Naive thymus-derived CD4-positive, alpha-beta T cell (primary cell): Measurements from ENCODE around the gene DLK1. TPM values are rescaled to one million over a fixed set of nuclear protein-coding genes. Genes with fewer than 3 reads are reported as not detected.

Experiments used
- ATAC-seq: fragments of 150-1000 bp; cut with Tn5 transposase; 2 replicates; pipeline ENCODE4 v1.10.0; 2021; ENCODE audit warnings: mild to moderate bottlenecking, moderate library complexity
- CTCF ChIA-PET: fragments of 350-600 bp; sonication (Branson Sonifier 250); formaldehyde crosslinking; loops from one replicate; lab custom pipeline; 2021; ENCODE audit warnings: antibody characterized with exemption; lab: Charles Lee
- POLR2A ChIA-PET: fragments of 350-600 bp; sonication (Branson Sonifier 250); formaldehyde crosslinking; loops from one replicate; lab custom pipeline; 2021; ENCODE audit warnings: antibody characterized with exemption, inconsistent platforms; lab: Charles Lee
- DNase-seq, 9 donors: peaks; one replicate each; pipeline versions ENCODE4 v3.0.0 to v3.0.0-alpha.2; 2020 to 2022; ENCODE audit warnings: mixed read lengths in 1 of 9
- H3K27ac ChIP-seq: one replicate; pipeline ENCODE4 v1.7.0; 2013; ENCODE audit warnings: mild to moderate bottlenecking, low read depth, low read length, moderate library complexity
- H3K27me3 ChIP-seq, 2 donors: one replicate each; pipeline ENCODE4 v1.7.0; 2013; ENCODE audit warnings: low read length in 2 of 2, mild to moderate bottlenecking in 2 of 2, moderate library complexity in 2 of 2; ENCODE audit not compliant: control insufficient read depth in 2 of 2, insufficient read depth in 2 of 2
- H3K36me3 ChIP-seq, 3 experiments: 1 replicate in 2 of 3; 2 replicates in 1 of 3; pipeline ENCODE4 v1.7.0; 2013; ENCODE audit warnings: low read length in 3 of 3, mild to moderate bottlenecking in 3 of 3, moderate library complexity in 1 of 3; ENCODE audit not compliant: insufficient read depth in 3 of 3, control insufficient read depth in 2 of 3
- H3K4me1 ChIP-seq, 2 donors: one replicate each; pipeline ENCODE4 v1.7.0; 2013; ENCODE audit warnings: low read length in 2 of 2, mild to moderate bottlenecking in 2 of 2, moderate library complexity in 1 of 2; ENCODE audit not compliant: control insufficient read depth in 2 of 2, insufficient read depth in 2 of 2
- H3K4me3 ChIP-seq: 2 replicates; pipeline ENCODE4 v1.7.0; 2013; ENCODE audit warnings: mild to moderate bottlenecking, low read length
- H3K9me3 ChIP-seq, 3 experiments: 1 replicate in 2 of 3; 2 replicates in 1 of 3; pipeline ENCODE4 v1.7.0; 2013; ENCODE audit warnings: low read length in 3 of 3; ENCODE audit not compliant: control insufficient read depth in 2 of 3
- H3K27ac Mint-ChIP-seq, 9 donors: one replicate each; pipeline ENCODE4 v1.8.0; 2020 to 2022; ENCODE audit warnings: mixed read lengths in 9 of 9, mild to moderate bottlenecking in 8 of 9, moderate library complexity in 5 of 9, inconsistent platforms in 2 of 9
- H3K27me3 Mint-ChIP-seq, 5 donors: one replicate each; pipeline ENCODE4 v1.8.0; 2021 to 2022; ENCODE audit warnings: mixed read lengths in 5 of 5, mild to moderate bottlenecking in 1 of 5
- H3K36me3 Mint-ChIP-seq, 5 donors: one replicate each; pipeline ENCODE4 v1.8.0; 2020 to 2022; ENCODE audit warnings: mixed read lengths in 5 of 5, mild to moderate bottlenecking in 3 of 5, inconsistent platforms in 1 of 5
- H3K4me1 Mint-ChIP-seq, 7 donors: one replicate each; pipeline ENCODE4 v1.8.0; 2020 to 2022; ENCODE audit warnings: mixed read lengths in 7 of 7, mild to moderate bottlenecking in 3 of 7, inconsistent platforms in 1 of 7
- H3K4me3 Mint-ChIP-seq, 10 donors: one replicate each; pipeline ENCODE4 v1.8.0; 2020 to 2022; ENCODE audit warnings: mild to moderate bottlenecking in 10 of 10, mixed read lengths in 10 of 10, moderate library complexity in 6 of 10, inconsistent platforms in 2 of 10
- H3K9me3 Mint-ChIP-seq, 11 donors: one replicate each; pipeline ENCODE4 v1.8.0; 2020 to 2022; ENCODE audit warnings: mixed read lengths in 11 of 11, mild to moderate bottlenecking in 4 of 11, inconsistent platforms in 1 of 11, moderate library complexity in 1 of 11
- intact Hi-C, 2 donors: fragments of 100-400 bp; cut with micrococcal nuclease; formaldehyde crosslinking; loops; one replicate each; pipeline ENCODE4 v1.15.1; 2023
- polyA plus RNA-seq, 2 donors: library from polyadenylated mRNA; unstranded; fragments of 300-500 nt; fragmentation: Illumina TruSeq; gene quantifications; one replicate each; pipeline ENCODE4 v1.2.3, GENCODE V29; 2021
- total RNA-seq, 6 experiments: library from RNA in 5 of 6; stranded (reverse) in 5 of 6; gene quantifications; 1 replicate in 5 of 6; 2 replicates in 1 of 6; pipeline ENCODE4 v1.2.3 and lab custom pipeline; 2021 to 2026

Gene DLK1
- total and polyA plus RNA-seq, 7 experiments from 2014 or later: not detected

DNA sequence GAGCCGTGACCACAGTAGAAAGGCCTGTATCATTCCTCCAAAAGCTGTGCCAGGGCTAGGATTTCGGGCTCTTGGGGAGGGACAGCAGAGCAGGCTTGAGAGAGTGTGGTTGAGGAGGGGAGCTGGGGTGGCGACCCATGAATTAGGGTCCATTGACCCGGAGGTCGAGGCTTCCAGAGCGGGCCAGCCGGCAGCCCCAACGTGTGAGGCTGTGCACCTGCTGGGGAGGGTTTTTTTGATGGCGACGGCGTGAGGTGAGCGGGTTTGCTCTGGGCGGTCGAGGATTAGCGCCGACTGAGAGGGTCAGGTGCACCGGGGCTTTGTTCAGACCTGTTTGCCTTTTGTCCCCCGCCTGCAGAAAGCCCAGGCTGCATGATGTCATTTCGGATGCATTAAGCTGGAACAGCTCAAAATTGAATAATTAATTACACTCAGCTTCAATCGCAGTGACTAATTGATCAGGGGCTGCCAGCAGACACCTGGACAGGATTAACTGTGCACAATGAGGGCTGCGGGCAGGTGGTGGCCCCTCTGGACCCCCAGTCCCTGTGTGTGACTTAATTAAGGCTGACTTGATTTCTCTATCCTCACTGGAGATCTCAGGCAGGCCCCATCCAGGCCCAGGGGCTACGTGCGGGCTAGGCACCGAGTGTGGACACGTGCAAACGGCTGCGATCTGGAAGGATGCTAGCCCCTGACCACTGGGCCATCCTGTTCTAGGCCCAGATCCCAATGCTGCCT is 57.1 kb downstream of the DLK1 start:
- intact Hi-C loops: no loop called here
- H3K4me3 Mint-ChIP-seq: no peak overlapping the region
- no peak for ATAC-seq

GRCh38 chr14:100784523-100785337 is 58.0 kb downstream of the DLK1 start:
- no peaks in the 10 kb centered on the region for H3K27me3 ChIP-seq
- Mint-ChIP-seq H3K27ac (no peak overlapping the region), H3K4me1 (peaks cover 0 to 2% (median 0%) of the 10 kb centered on the region in 7 donors), H3K4me3 (no peak overlapping the region), H3K9me3 (peaks cover 0 to 2% (median 0%) of the 10 kb centered on the region in 11 donors), H3K36me3 (no peaks in the 10 kb centered on the region), H3K27me3 (peaks cover 0 to 16% (median 9%) of the 10 kb centered on the region in 5 donors)
- intact Hi-C loops: no loop called here
- H3K9me3 ChIP-seq: no peaks in the 10 kb centered on the region
- ATAC-seq (no peak), DNase-seq (no peak)
- H3K4me1 ChIP-seq: no peaks in the 10 kb centered on the region
- H3K27ac ChIP-seq: no peak overlapping the region
- no peaks in the 10 kb centered on the region for H3K36me3 ChIP-seq
- ChIA-PET CTCF (no interaction called here), POLR2A (no interaction called here)
- H3K4me3 ChIP-seq: no peak overlapping the region

More for the DNA sequence above, 57.1 kb downstream of the DLK1 start:
- no peak overlapping the region for H3K27ac Mint-ChIP-seq
- peaks cover 0 to 15% (median 9%) of the 10 kb centered on the region in 5 donors for H3K27me3 Mint-ChIP-seq
- no peaks in the 10 kb centered on the region for H3K36me3 Mint-ChIP-seq
- ChIA-PET POLR2A (no interaction called here), CTCF (no interaction called here)
- no peaks in the 10 kb centered on the region for H3K9me3 ChIP-seq
- no peaks in the 10 kb centered on the region for H3K4me1 ChIP-seq
- no peak overlapping the region for H3K4me3 ChIP-seq
- no peaks in the 10 kb centered on the region for H3K27me3 ChIP-seq
- H3K4me1 Mint-ChIP-seq: peaks cover 0 to 2% (median 0%) of the 10 kb centered on the region in 7 donors
- peaks cover 0 to 2% (median 0%) of the 10 kb centered on the region in 11 donors for H3K9me3 Mint-ChIP-seq
- no peak overlapping the region for H3K27ac ChIP-seq
- no peaks in the 10 kb centered on the region for H3K36me3 ChIP-seq
- DNase-seq: no peak

DNA sequence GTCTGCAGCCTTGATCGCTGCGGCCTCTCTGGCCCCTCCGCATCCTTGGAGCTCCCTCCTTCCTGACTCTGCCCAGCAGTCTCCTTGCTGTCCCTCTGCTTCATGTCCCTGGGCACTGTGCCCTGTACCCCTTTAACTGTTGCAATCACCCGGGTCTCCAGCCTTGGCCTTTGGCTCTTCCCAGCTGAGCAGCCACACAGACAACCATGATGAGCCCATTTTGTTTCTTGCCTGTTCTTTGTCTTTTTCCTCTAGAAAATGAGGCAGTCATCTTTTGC is 58.6 kb downstream of the DLK1 start:
- Mint-ChIP-seq H3K4me3 (no peak overlapping the region), H3K36me3 (no peaks in the 10 kb centered on the region), H3K27me3 (peaks cover 0 to 14% (median 9%) of the 10 kb centered on the region in 5 donors), H3K9me3 (peaks cover 0 to 2% (median 0%) of the 10 kb centered on the region in 11 donors), H3K4me1 (peaks cover 0 to 2% (median 0%) of the 10 kb centered on the region in 7 donors), H3K27ac (no peak overlapping the region)
- ChIA-PET CTCF (no interaction called here), POLR2A (no interaction called here)
- no peaks in the 10 kb centered on the region for H3K36me3 ChIP-seq
- ATAC-seq: no peak
- no peaks in the 10 kb centered on the region for H3K9me3 ChIP-seq
- no peak overlapping the region for H3K4me3 ChIP-seq
- no peaks in the 10 kb centered on the region for H3K4me1 ChIP-seq
- intact Hi-C loops: no loop called here
- H3K27ac ChIP-seq: no peak overlapping the region
- H3K27me3 ChIP-seq: no peaks in the 10 kb centered on the region
- no peak for DNase-seq

DNA sequence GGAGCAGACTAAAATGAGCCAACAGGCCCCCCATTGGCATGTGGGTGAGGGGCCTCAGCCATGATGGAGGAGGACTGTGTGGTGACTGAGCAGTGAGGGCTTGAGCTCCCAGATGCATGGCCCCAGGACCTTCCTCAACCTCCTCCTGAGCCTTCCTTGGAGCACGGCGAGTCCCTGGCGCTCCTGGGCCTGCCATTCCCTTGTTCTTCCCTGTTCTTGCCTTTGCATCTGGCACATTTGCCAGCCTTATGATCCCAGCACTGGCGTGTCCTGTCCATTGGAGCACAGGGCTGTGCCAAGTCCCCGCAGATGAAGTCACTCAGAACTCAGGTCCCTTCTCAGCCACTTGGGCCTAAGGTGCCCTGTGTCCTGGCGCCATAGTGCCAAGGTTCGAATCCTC is 58.9 kb downstream of the DLK1 start:
- H3K9me3 ChIP-seq: no peaks in the 10 kb centered on the region
- intact Hi-C loops: no loop called here
- H3K4me3 Mint-ChIP-seq: no peak overlapping the region
- H3K27ac ChIP-seq: no peak overlapping the region
- no peaks in the 10 kb centered on the region for H3K27me3 ChIP-seq
- ChIA-PET CTCF (no interaction called here), POLR2A (no interaction called here)
- H3K4me1 ChIP-seq: no peaks in the 10 kb centered on the region
- peaks cover 0 to 2% (median 0%) of the 10 kb centered on the region in 11 donors for H3K9me3 Mint-ChIP-seq
- peaks cover 0 to 12% (median 9%) of the 10 kb centered on the region in 5 donors for H3K27me3 Mint-ChIP-seq
- no peak overlapping the region for H3K27ac Mint-ChIP-seq
- no peak overlapping the region for H3K4me3 ChIP-seq
- H3K36me3 ChIP-seq: no peaks in the 10 kb centered on the region
- peaks cover 0 to 2% (median 0%) of the 10 kb centered on the region in 7 donors for H3K4me1 Mint-ChIP-seq
- no peak for ATAC-seq
- H3K36me3 Mint-ChIP-seq: no peaks in the 10 kb centered on the region
- no peak for DNase-seq

- ChIA-PET POLR2A (no interaction called here), CTCF (no interaction called here)
- Histone ChIP-seq H3K9me3 (no peaks in the 10 kb centered on the region), H3K36me3 (no peaks in the 10 kb centered on the region), H3K4me3 (no peak overlapping the region), H3K27ac (no peak overlapping the region), H3K27me3 (no peaks in the 10 kb centered on the region), H3K4me1 (no peaks in the 10 kb centered on the region)
- peaks cover 0 to 17% (median 11%) of the 10 kb centered on the region in 5 donors for H3K27me3 Mint-ChIP-seq
- peaks cover 0 to 2% (median 0%) of the 10 kb centered on the region in 11 donors for H3K9me3 Mint-ChIP-seq
- H3K4me1 Mint-ChIP-seq: peaks cover 0 to 2% (median 0%) of the 10 kb centered on the region in 7 donors
- no peaks in the 10 kb centered on the region for H3K36me3 Mint-ChIP-seq
- no peak overlapping the region for H3K27ac Mint-ChIP-seq
- no peak for DNase-seq
- intact Hi-C loops: no loop called here
- no peak overlapping the region for H3K4me3 Mint-ChIP-seq
- no peak for ATAC-seq
Observed at GRCh38 chr14:100786131-100786530, 59.4 kb downstream of the DLK1 start.

DNA sequence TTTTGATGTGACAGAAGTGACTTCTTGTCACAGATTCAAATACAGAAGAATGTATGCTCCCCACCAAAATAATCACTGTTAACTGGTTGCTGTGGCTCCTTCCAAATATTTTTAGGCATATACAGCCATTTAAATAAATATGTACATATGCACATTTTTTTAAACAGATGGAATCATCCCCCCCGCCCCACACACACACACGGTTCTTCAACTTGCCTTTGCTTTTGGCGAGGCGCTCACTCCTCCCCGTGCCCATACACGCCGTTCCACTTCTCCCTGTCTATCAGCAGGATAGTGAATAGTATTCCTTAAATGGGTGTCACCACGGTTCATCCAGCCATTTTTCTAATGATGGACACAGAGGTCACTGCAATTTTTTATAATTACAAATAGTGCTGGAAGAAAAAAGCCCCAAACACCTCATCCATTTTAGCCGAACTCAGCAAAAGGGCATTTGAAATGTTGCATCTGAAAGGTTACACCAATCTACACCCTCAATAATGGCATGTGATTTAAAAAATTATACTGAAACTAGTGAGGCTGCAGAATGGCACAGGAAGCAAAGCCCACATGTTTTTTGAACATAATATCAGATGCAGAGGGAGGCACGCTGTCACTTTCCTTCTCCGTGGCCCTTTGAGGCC is 60.0 kb downstream of the DLK1 start:
- intact Hi-C loops: no loop called here
- Mint-ChIP-seq H3K4me3 (no peak overlapping the region), H3K4me1 (peaks cover 0 to 2% (median 0%) of the 10 kb centered on the region in 7 donors), H3K27ac (no peak overlapping the region), H3K9me3 (peaks cover 0 to 2% (median 0%) of the 10 kb centered on the region in 11 donors), H3K27me3 (peaks cover 0 to 21% (median 11%) of the 10 kb centered on the region in 5 donors), H3K36me3 (no peaks in the 10 kb centered on the region)
- Histone ChIP-seq H3K4me3 (no peak overlapping the region), H3K9me3 (no peaks in the 10 kb centered on the region), H3K36me3 (no peaks in the 10 kb centered on the region), H3K4me1 (no peaks in the 10 kb centered on the region), H3K27ac (no peak overlapping the region), H3K27me3 (no peaks in the 10 kb centered on the region)
- POLR2A ChIA-PET: no interaction called here
- DNase-seq: no peak
- ATAC-seq: no peak
- CTCF ChIA-PET: no interaction called here
